ENCODE results near the gene TCN2.

DNA sequence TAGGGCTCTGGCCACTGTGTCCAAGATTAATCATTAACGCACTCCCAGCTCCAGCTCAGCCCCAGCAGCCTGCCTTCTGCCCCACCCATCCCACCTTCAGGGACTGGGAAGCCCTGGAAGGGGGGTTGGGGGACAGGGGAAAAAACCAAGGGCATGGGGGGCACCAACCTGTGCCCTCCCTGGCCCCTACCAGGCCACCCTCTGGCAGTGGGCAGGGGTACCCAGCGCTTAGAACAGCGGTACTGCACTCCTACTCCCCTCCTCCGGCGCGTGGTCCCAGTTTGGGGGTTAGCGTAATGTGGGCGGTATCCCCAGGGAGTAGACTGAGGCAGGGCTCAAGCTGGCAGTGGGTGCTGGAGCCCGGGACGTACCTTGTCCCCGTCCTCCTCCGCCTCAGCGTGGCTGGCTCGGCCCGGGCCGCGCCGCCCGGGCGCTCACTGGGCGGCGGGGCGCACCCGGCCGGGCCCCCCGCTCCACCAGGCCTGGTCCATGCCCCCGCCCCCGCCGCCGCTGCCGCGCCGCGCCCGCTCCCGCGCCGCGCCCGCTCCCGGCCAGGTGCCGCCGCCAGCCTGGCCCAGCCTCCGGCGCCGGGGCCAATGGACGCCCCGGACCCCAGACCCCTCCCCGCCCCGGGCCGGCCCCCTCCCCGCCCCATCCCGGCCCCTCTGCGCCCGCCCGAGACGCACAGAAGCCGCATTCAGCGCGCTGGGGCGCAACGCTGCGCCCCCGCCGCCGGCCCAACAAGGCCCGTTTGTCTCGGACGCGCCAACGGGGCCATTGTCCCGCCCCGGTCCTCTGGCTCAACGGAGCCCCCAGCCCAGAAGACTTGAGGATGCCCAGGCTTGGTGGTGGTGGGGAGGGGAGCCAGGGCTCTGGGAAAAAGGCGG lies 32.6 kb upstream of the TCN2 start, which contains the start of gene GAL3ST1:
- TF ChIP-seq POLR2A (IDR thresholded peaks at IDR 0.05; ENCODE audit: low read depth, low read length), result no peak
- no peak for TF ChIP-seq POLR2AphosphoS5 (IDR thresholded peaks at IDR 0.05; ENCODE audit: low read depth, low read length)

Measured in GM12892 (cell line).